Measurements from ENCODE around the gene MKNK1.
A peak's percentile ranks its signal among the peaks of the same experiment; 100 is the strongest.

MKNK1 gene

GRCh38 chr1:46618754-46619415 lies 14.8 kb upstream of the MKNK1 start:
- no peak for DNase-seq (ENCODE audit: low spot score)

- DNase-seq (ENCODE audit: low spot score), result no peak
Observed at GRCh38 chr1:46617833-46618232, 13.8 kb upstream of the MKNK1 start.

GRCh38 chr1:46617108-46617800 lies 13.2 kb upstream of the MKNK1 start:
- no peak for DNase-seq (ENCODE audit: low spot score)

- DNase-seq (ENCODE audit: low spot score), result peak; percentile 85
Observed at GRCh38 chr1:46616277-46617107, 12.4 kb upstream of the MKNK1 start, which contains the start of gene MOB3C. Gene MOB3C, minus strand, starts transcription at chr1:46616811. Its CDS starts 3,490 bp downstream, at chr1:46613321.

GRCh38 chr1:46615735-46616134 lies 11.7 kb upstream of the MKNK1 start:
- no peak for DNase-seq (ENCODE audit: low spot score)

GRCh38 chr1:46615088-46615487 lies 11.0 kb upstream of the MKNK1 start:
- no peak for DNase-seq (ENCODE audit: low spot score)

GRCh38 chr1:46614604-46614984 lies 10.5 kb upstream of the MKNK1 start:
- DNase-seq (ENCODE audit: low spot score), result no peak

GRCh38 chr1:46613661-46614603 lies 9.9 kb upstream of the MKNK1 start:
- peak; percentile 70 for DNase-seq (ENCODE audit: low spot score)

GRCh38 chr1:46612937-46613660 lies 9.0 kb upstream of the MKNK1 start:
- no peak for DNase-seq (ENCODE audit: low spot score)

GRCh38 chr1:46611691-46612221 lies 7.7 kb upstream of the MKNK1 start:
- no peak for DNase-seq (ENCODE audit: low spot score)

GRCh38 chr1:46607345-46608130 lies 3.5 kb upstream of the MKNK1 start:
- DNase-seq (ENCODE audit: low spot score), result no peak

- DNase-seq (ENCODE audit: low spot score), result no peak
Observed at GRCh38 chr1:46606255-46606965, 2.3 kb upstream of the MKNK1 start.

GRCh38 chr1:46605232-46605631 lies 1.2 kb upstream of the MKNK1 start:
- no peak for DNase-seq (ENCODE audit: low spot score)

- DNase-seq (ENCODE audit: low spot score), result no peak
Observed at GRCh38 chr1:46603481-46603857, 599 bp downstream of the MKNK1 start.

GRCh38 chr1:46601257-46602007 lies 2.6 kb downstream of the MKNK1 start:
- DNase-seq (ENCODE audit: low spot score), result no peak

GRCh38 chr1:46599059-46599970 lies 4.8 kb downstream of the MKNK1 start:
- DNase-seq (ENCODE audit: low spot score), result no peak

- no peak for DNase-seq (ENCODE audit: low spot score)
Observed at GRCh38 chr1:46596846-46597245, 7.2 kb downstream of the MKNK1 start.
